ENCODE data around the gene DAZAP2. TPM values are rescaled to one million over a fixed set of nuclear protein-coding genes. Genes with fewer than 3 reads are reported as not detected.
A peak's percentile ranks its signal among the peaks of the same experiment; 100 is the strongest.

The DAZAP2 gene
- total RNA-seq, 1 donor from 2014 or later: 106 TPM

GRCh38 chr12:51208016-51208660 lies 30.5 kb upstream of the DAZAP2 start:
- no peak for DNase-seq (ENCODE audit: low spot score, unreplicated experiment)
- Mint-ChIP-seq H3K27ac (no peak overlapping the region), H3K9me3 (ENCODE audit: low read depth) (no peaks in the 10 kb centered on the region), H3K4me3 (ENCODE audit: low read depth) (no peak overlapping the region), H3K36me3 (ENCODE audit: insufficient read depth) (no peaks in the 10 kb centered on the region), H3K4me1 (ENCODE audit: low read depth) (no peaks in the 10 kb centered on the region), H3K27me3 (no peaks in the 10 kb centered on the region)
- TF ChIP-seq CTCF (IDR thresholded peaks at IDR 0.05; ENCODE audit: unreplicated experiment): no peak

DNA sequence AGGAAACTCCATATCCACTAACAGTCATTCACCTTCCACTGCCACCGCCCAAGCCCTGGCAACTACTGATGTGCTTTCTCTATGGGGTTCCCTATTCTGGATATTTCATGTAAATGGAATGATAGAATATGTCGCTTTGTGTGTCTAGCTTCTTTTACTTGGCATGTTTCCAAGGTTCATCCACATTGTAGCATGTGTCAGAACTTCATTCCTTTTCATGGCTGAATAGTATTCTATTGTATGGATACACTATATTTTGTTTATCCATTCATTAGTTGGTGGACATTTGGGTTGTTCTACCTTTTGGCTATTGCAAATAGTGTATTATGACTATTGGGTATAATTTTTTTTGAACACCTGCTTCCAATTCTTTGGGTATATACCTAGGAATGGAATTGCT lies 29.4 kb upstream of the DAZAP2 start:
- no peaks in the 10 kb centered on the region for H3K36me3 Mint-ChIP-seq (ENCODE audit: insufficient read depth)
- H3K9me3 Mint-ChIP-seq (ENCODE audit: low read depth): no peaks in the 10 kb centered on the region
- no peak overlapping the region for H3K4me3 Mint-ChIP-seq (ENCODE audit: low read depth)
- no peak for TF ChIP-seq CTCF (IDR thresholded peaks at IDR 0.05; ENCODE audit: unreplicated experiment)
- H3K27ac Mint-ChIP-seq: no peak overlapping the region
- DNase-seq (ENCODE audit: low spot score, unreplicated experiment): no peak
- H3K27me3 Mint-ChIP-seq: no peaks in the 10 kb centered on the region
- H3K4me1 Mint-ChIP-seq (ENCODE audit: low read depth): no peaks in the 10 kb centered on the region

DNA sequence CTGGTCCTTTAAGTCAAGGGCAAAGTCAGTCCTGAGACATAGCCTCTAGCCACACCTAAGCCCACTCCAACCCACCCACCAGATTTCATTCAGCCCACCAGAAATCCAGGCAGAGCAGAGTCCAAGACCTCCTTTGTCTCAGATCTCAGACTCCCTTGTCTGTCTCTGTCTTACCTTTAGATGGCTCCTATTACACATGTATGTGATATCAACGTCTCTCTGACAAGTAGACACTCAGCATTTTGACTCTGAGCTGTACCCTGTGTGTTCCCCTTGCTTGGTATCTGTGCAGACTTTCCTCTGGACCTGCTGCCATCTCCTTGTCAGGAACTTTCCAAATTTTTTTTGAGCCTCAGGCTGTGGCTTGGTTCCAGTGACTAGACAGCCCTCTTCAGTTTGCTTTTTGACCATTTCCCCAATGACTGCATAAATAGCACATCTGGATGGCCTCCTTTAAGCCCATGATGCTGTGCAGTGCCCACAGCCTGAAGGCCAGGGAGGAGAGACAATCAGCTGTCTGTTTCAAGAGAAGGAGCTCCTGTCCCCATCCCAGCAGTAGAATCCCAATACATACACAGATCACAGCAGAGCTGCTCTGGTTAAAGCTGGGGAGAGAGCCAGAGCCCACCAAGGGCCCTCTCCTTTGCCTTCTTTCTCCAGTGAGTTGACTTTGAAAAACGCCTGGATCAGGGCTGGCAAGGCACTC lies 27.8 kb upstream of the DAZAP2 start:
- Mint-ChIP-seq H3K36me3 (ENCODE audit: insufficient read depth) (no peaks in the 10 kb centered on the region), H3K4me1 (ENCODE audit: low read depth) (no peaks in the 10 kb centered on the region), H3K27me3 (no peaks in the 10 kb centered on the region), H3K9me3 (ENCODE audit: low read depth) (no peaks in the 10 kb centered on the region), H3K27ac (no peak overlapping the region), H3K4me3 (ENCODE audit: low read depth) (no peak overlapping the region)
- no peak for TF ChIP-seq CTCF (IDR thresholded peaks at IDR 0.05; ENCODE audit: unreplicated experiment)
- no peak for DNase-seq (ENCODE audit: low spot score, unreplicated experiment)

- peaks cover 12% of the 10 kb centered on the region for H3K4me1 Mint-ChIP-seq (ENCODE audit: low read depth)
- no peak for DNase-seq (ENCODE audit: low spot score, unreplicated experiment)
- no peak overlapping the region for H3K4me3 Mint-ChIP-seq (ENCODE audit: low read depth)
- H3K9me3 Mint-ChIP-seq (ENCODE audit: low read depth): no peaks in the 10 kb centered on the region
- no peak overlapping the region for H3K27ac Mint-ChIP-seq
- H3K36me3 Mint-ChIP-seq (ENCODE audit: insufficient read depth): no peaks in the 10 kb centered on the region
- no peak for TF ChIP-seq CTCF (IDR thresholded peaks at IDR 0.05; ENCODE audit: unreplicated experiment)
- H3K27me3 Mint-ChIP-seq: no peaks in the 10 kb centered on the region
Observed at GRCh38 chr12:51214895-51215294, 23.7 kb upstream of the DAZAP2 start.

- DNase-seq (ENCODE audit: low spot score, unreplicated experiment): no peak
- no peaks in the 10 kb centered on the region for H3K27me3 Mint-ChIP-seq
- H3K36me3 Mint-ChIP-seq (ENCODE audit: insufficient read depth): no peaks in the 10 kb centered on the region
- no peak for TF ChIP-seq CTCF (IDR thresholded peaks at IDR 0.05; ENCODE audit: unreplicated experiment)
- H3K27ac Mint-ChIP-seq: peak overlapping the region; percentile 36
- H3K9me3 Mint-ChIP-seq (ENCODE audit: low read depth): no peaks in the 10 kb centered on the region
- peaks cover 12% of the 10 kb centered on the region for H3K4me1 Mint-ChIP-seq (ENCODE audit: low read depth)
- H3K4me3 Mint-ChIP-seq (ENCODE audit: low read depth): peak overlapping the region; percentile 76
Observed at GRCh38 chr12:51216642-51217041, 22.0 kb upstream of the DAZAP2 start.

Data from progenitor cell of endocrine pancreas (in vitro differentiated cells).